ENCODE results near the gene RAET1L. TPM values are rescaled to one million over a fixed set of nuclear protein-coding genes. Genes with fewer than 3 reads are reported as not detected.
"Not testable (repeated sequence)": the region's sequence is repeated elsewhere in the genome, so short reads cannot be mapped to it uniquely, and the experiment has no call there.

The RAET1L gene
- polyA plus RNA-seq, 1 donor (not counting 4 experiments of a cell fraction or from before 2014, with no cell fraction given): 6.9 TPM

- no peaks in the 10 kb centered on the region for H3K9me1 ChIP-seq (ENCODE audit: control insufficient read depth, extremely low read depth, insufficient read depth, low read length)
- no peaks in the 10 kb centered on the region for H3K36me3 ChIP-seq (ENCODE audit: control insufficient read depth in 2 of 2, extremely low read depth in 1 of 2, insufficient read depth in 2 of 2, low read length in 2 of 2)
- no peak overlapping the region for H3K27ac ChIP-seq (ENCODE audit: control insufficient read depth, insufficient read depth, low read length)
- H3K4me2 ChIP-seq (ENCODE audit: control insufficient read depth, extremely low read depth, insufficient read depth, low read depth, low read length): no peak overlapping the region
- FAIRE-seq: no peak
- no peaks in the 10 kb centered on the region for H3K9me3 ChIP-seq (ENCODE audit: control insufficient read depth, low read depth, low read length)
- TF ChIP-seq CTCF (optimal IDR thresholded peaks at IDR 0.05 in 1 of 3, IDR thresholded peaks at IDR 0.05 in 1 of 3, conservative IDR thresholded peaks at IDR 0.05 in 1 of 3; ENCODE audit: extremely low read depth in 1 of 3, insufficient read depth in 2 of 3, low read length in 3 of 3) (no peak), EZH2 (IDR thresholded peaks at IDR 0.05; ENCODE audit: low read length) (no peak)
- H4K20me1 ChIP-seq (ENCODE audit: control insufficient read depth, extremely low read depth, insufficient read depth, low read length): no peaks in the 10 kb centered on the region
- H3K27me3 ChIP-seq (ENCODE audit: control insufficient read depth, extremely low read depth, insufficient read depth, low read length): peaks cover 28% of the 10 kb centered on the region
- no peaks in the 10 kb centered on the region for H3K79me2 ChIP-seq (ENCODE audit: control insufficient read depth, insufficient read depth, low read length)
- DNase-seq (ENCODE audit: low read depth, low spot score): no peak
- no peak overlapping the region for H2AFZ ChIP-seq (ENCODE audit: control insufficient read depth, low read length)
- dilution Hi-C loops (cut with MboI; ENCODE audit: extremely low pct_ligation_motif_present, low sequenced_read_pairs): no loop called here
- H3K4me3 ChIP-seq (ENCODE audit: control insufficient read depth in 2 of 3, extremely low read depth in 1 of 3, insufficient read depth in 2 of 3, low read depth in 1 of 3, low read length in 3 of 3): no peak overlapping the region
- H3K9ac ChIP-seq (ENCODE audit: control insufficient read depth, extremely low read depth, insufficient read depth, low read length): no peak overlapping the region
- peaks cover 3% of the 10 kb centered on the region for H3K4me1 ChIP-seq (ENCODE audit: control insufficient read depth, extremely low read depth, insufficient read depth, low read length)
Observed at GRCh38 chr6:149969635-149970034, 55.7 kb downstream of the RAET1L start.

- FAIRE-seq; H3K79me2 ChIP-seq (ENCODE audit: control insufficient read depth, insufficient read depth, low read length); H2AFZ ChIP-seq (ENCODE audit: control insufficient read depth, low read length); H3K36me3 ChIP-seq (ENCODE audit: control insufficient read depth in 2 of 2, extremely low read depth in 1 of 2, insufficient read depth in 2 of 2, low read length in 2 of 2); dilution Hi-C loops (cut with MboI; ENCODE audit: extremely low pct_ligation_motif_present, low sequenced_read_pairs); H3K4me1 ChIP-seq (ENCODE audit: control insufficient read depth, extremely low read depth, insufficient read depth, low read length); H4K20me1 ChIP-seq (ENCODE audit: control insufficient read depth, extremely low read depth, insufficient read depth, low read length); H3K9me1 ChIP-seq (ENCODE audit: control insufficient read depth, extremely low read depth, insufficient read depth, low read length); H3K27ac ChIP-seq (ENCODE audit: control insufficient read depth, insufficient read depth, low read length); H3K4me2 ChIP-seq (ENCODE audit: control insufficient read depth, extremely low read depth, insufficient read depth, low read depth, low read length); H3K9me3 ChIP-seq (ENCODE audit: control insufficient read depth, low read depth, low read length); H3K9ac ChIP-seq (ENCODE audit: control insufficient read depth, extremely low read depth, insufficient read depth, low read length); DNase-seq (ENCODE audit: low read depth, low spot score); H3K4me3 ChIP-seq (ENCODE audit: control insufficient read depth in 2 of 3, extremely low read depth in 1 of 3, insufficient read depth in 2 of 3, low read depth in 1 of 3, low read length in 3 of 3): not testable (repeated sequence)
- H3K27me3 ChIP-seq (ENCODE audit: control insufficient read depth, extremely low read depth, insufficient read depth, low read length): peaks cover 34% of the 10 kb centered on the region
Observed at GRCh38 chr6:149968909-149969308, 56.4 kb downstream of the RAET1L start.

Other genes with a start within 250 kb of the RAET1L start
- gene LRP11, start 161.2 kb downstream of the RAET1L start, polyA plus RNA-seq: 26.4 to 49.2 TPM (median 31.1 TPM) in 3 replicates
- 8.4 to 24.9 TPM (median 14.0 TPM) in 3 replicates for gene RAET1E, start 127.4 kb downstream of the RAET1L start, polyA plus RNA-seq
- gene RAET1G, start 102.4 kb downstream of the RAET1L start, polyA plus RNA-seq: 12.1 to 38.8 TPM (median 16.4 TPM) in 3 replicates
- gene ULBP2, start 83.5 kb downstream of the RAET1L start, polyA plus RNA-seq: 11.8 to 15.7 TPM (median 14.0 TPM) in 3 replicates
- 1.7 to 2.4 TPM (median 2.2 TPM) in 3 replicates for gene ULBP1, start 61.6 kb downstream of the RAET1L start, polyA plus RNA-seq
- gene ULBP3, start 43.6 kb upstream of the RAET1L start, polyA plus RNA-seq: 7.4 to 16.6 TPM (median 9.8 TPM) in 3 replicates
- 35.4 to 50.6 TPM (median 43.7 TPM) in 3 replicates for gene PPP1R14C, start 117.5 kb upstream of the RAET1L start, polyA plus RNA-seq